T-cell (primary cell): ENCODE data around the gene DOCK4. TPM values are rescaled to one million over a fixed set of nuclear protein-coding genes. Genes with fewer than 3 reads are reported as not detected.

Source experiments
- ATAC-seq, 4 experiments: fragments of 200-7000 bp in 3 of 4; fragments of 150-1000 bp in 1 of 4; cut with Tn5 transposase; replicated peaks in 1 of 4; 1 replicate in 3 of 4; 2 replicates in 1 of 4; pipeline ENCODE4 v1.10.0; 2021; ENCODE audit warnings: moderate library complexity in 3 of 4, mild to moderate bottlenecking in 2 of 4, moderate number of reproducible peaks in 1 of 4
- CTCF ChIA-PET, 2 donors: fragments of 300-600 bp; sonication (Branson Sonifier 250); formaldehyde crosslinking; loops; one replicate each; lab custom pipeline; 2022; ENCODE audit warnings: antibody characterized with exemption in 2 of 2; lab: Charles Lee
- POLR2A ChIA-PET, 2 donors: fragments of 300-600 bp; sonication (Branson Sonifier 250); formaldehyde crosslinking; loops; one replicate each; lab custom pipeline; 2022; ENCODE audit warnings: antibody characterized with exemption in 2 of 2; lab: Charles Lee
- DNase-seq, 35 experiments: peaks; one replicate each; pipeline versions ENCODE4 v3.0.0 to v3.0.0-alpha.2; 2013 to 2023
- H3K27ac ChIP-seq: one replicate; pipeline ENCODE4 v1.5.1; 2013; ENCODE audit warnings: low read length
- H3K27me3 ChIP-seq, 2 experiments: replicated peaks in 1 of 2; 1 replicate in 1 of 2; 2 replicates in 1 of 2; pipeline versions ENCODE4 v1.6.1 to v1.7.0; 2013; ENCODE audit warnings: low read length in 1 of 2, mixed read lengths in 1 of 2; ENCODE audit not compliant: control insufficient read depth in 2 of 2, insufficient read depth in 2 of 2; ENCODE audit errors: extremely low read depth in 1 of 2
- H3K36me3 ChIP-seq, 2 donors: 1 replicate in 1 of 2; 2 replicates in 1 of 2; pipeline versions ENCODE4 v1.6.1 to v1.7.0; 2013; ENCODE audit warnings: low read length in 1 of 2; ENCODE audit not compliant: control insufficient read depth in 2 of 2, insufficient read depth in 1 of 2; ENCODE audit errors: extremely low read depth in 1 of 2
- H3K4me1 ChIP-seq, 2 experiments: 1 replicate in 1 of 2; 2 replicates in 1 of 2; pipeline versions ENCODE4 v1.6.1 to v1.7.0; 2013; ENCODE audit warnings: low read length in 2 of 2, mixed read lengths in 1 of 2; ENCODE audit not compliant: insufficient read depth in 2 of 2, control insufficient read depth in 1 of 2; ENCODE audit errors: extremely low read depth in 1 of 2
- H3K4me3 ChIP-seq, 2 donors: 1 replicate in 1 of 2; 2 replicates in 1 of 2; pipeline versions ENCODE4 v1.5.1 to v1.7.0; 2013; ENCODE audit warnings: mild to moderate bottlenecking in 2 of 2, low read length in 1 of 2, moderate library complexity in 1 of 2; ENCODE audit not compliant: control insufficient read depth in 1 of 2; ENCODE audit errors: extremely low read depth in 1 of 2
- H3K9me3 ChIP-seq: 2 replicates; pipeline ENCODE4 v1.7.0; 2013
- H3K27ac Mint-ChIP-seq, 2 donors: one replicate each; pipeline ENCODE4 v1.8.0; 2020 to 2021; ENCODE audit warnings: mild to moderate bottlenecking in 2 of 2, mixed read lengths in 2 of 2
- H3K27me3 Mint-ChIP-seq, 2 donors: one replicate each; pipeline ENCODE4 v1.8.0; 2021 to 2022; ENCODE audit warnings: mixed read lengths in 2 of 2
- H3K36me3 Mint-ChIP-seq: one replicate; pipeline ENCODE4 v1.8.0; 2021; ENCODE audit warnings: mixed read lengths
- H3K4me1 Mint-ChIP-seq, 3 donors: one replicate each; pipeline ENCODE4 v1.8.0; 2020 to 2022; ENCODE audit warnings: mixed read lengths in 3 of 3, mild to moderate bottlenecking in 1 of 3
- H3K4me3 Mint-ChIP-seq, 3 donors: one replicate each; pipeline ENCODE4 v1.8.0; 2020 to 2022; ENCODE audit warnings: mild to moderate bottlenecking in 3 of 3, mixed read lengths in 3 of 3, moderate library complexity in 3 of 3
- H3K9me3 Mint-ChIP-seq, 3 donors: one replicate each; pipeline ENCODE4 v1.8.0; 2020 to 2022; ENCODE audit warnings: mixed read lengths in 3 of 3
- WGBS: methylation state at CpG from one replicate; pipeline ENCODE4 v1.1.5; 2013; ENCODE audit warnings: missing lambda C conversion rate; ENCODE audit not compliant: insufficient coverage; 5-methylcytosine and 5-hydroxymethylcytosine counted together
- total RNA-seq, 35 experiments: library from RNA in 6 of 35; stranded (reverse) in 6 of 35; fragments of 120-200 nt in 1 of 35; gene quantifications; one replicate each; pipeline versions ENCODE4 v1.2.1 to v1.2.4 and lab custom pipeline; 2013 to 2026

DOCK4 gene
- total RNA-seq, 5 donors from 2014 or later (not counting 1 experiment from before 2014, with no cell fraction given): 0.35 to 1.4 (median 0.85) TPM

- no peak for DNase-seq
- no peak overlapping the region for H3K27ac Mint-ChIP-seq
- no peaks in the 10 kb centered on the region for H3K9me3 ChIP-seq
- H3K27ac ChIP-seq: no peak overlapping the region
- no peak for ATAC-seq
- H3K9me3 Mint-ChIP-seq: no peaks in the 10 kb centered on the region
- H3K4me3 ChIP-seq: no peak overlapping the region
- peaks cover 8 to 9% of the 10 kb centered on the region in 2 donors for H3K27me3 Mint-ChIP-seq
- no peaks in the 10 kb centered on the region for H3K36me3 ChIP-seq
- ChIA-PET POLR2A (no interaction called here), CTCF (no interaction called here)
- WGBS: 40% methylated on average over 1 of the region's 7 CpGs
- H3K4me3 Mint-ChIP-seq: no peak overlapping the region
- H3K36me3 Mint-ChIP-seq: no peaks in the 10 kb centered on the region
- no peaks in the 10 kb centered on the region for H3K4me1 ChIP-seq
- H3K4me1 Mint-ChIP-seq: no peaks in the 10 kb centered on the region
- no peaks in the 10 kb centered on the region for H3K27me3 ChIP-seq
Measured at GRCh38 chr7:112021379-112022044, 184.7 kb downstream of the DOCK4 start.

GRCh38 chr7:112020800-112021199 is 185.4 kb downstream of the DOCK4 start:
- peaks cover 6% of the 10 kb centered on the region in 2 donors for H3K27me3 Mint-ChIP-seq
- CTCF ChIA-PET: interaction anchor here in 1 of 2 donors (0.7 kb wide), 1 partner anchor 15 kb away, joined by 10 read pairs; no protein-coding TSS in a partner anchor
- Histone ChIP-seq H3K9me3 (no peaks in the 10 kb centered on the region), H3K4me1 (no peaks in the 10 kb centered on the region), H3K27me3 (no peaks in the 10 kb centered on the region), H3K36me3 (no peaks in the 10 kb centered on the region), H3K4me3 (no peak overlapping the region), H3K27ac (no peak overlapping the region)
- H3K36me3 Mint-ChIP-seq: no peaks in the 10 kb centered on the region
- POLR2A ChIA-PET: no interaction called here
- H3K4me3 Mint-ChIP-seq: no peak overlapping the region
- H3K4me1 Mint-ChIP-seq: no peaks in the 10 kb centered on the region
- no CpG with 5 or more reads among the region's 4 CpGs for WGBS
- no peaks in the 10 kb centered on the region for H3K9me3 Mint-ChIP-seq
- H3K27ac Mint-ChIP-seq: no peak overlapping the region
- no peak for DNase-seq
- ATAC-seq: no peak

- CTCF ChIA-PET: no interaction called here
- no peak for DNase-seq
Measured at GRCh38 chr7:112019932-112020331, 186.3 kb downstream of the DOCK4 start.

GRCh38 chr7:112018305-112019030 is 187.7 kb downstream of the DOCK4 start:
- Histone ChIP-seq H3K36me3 (no peaks in the 10 kb centered on the region), H3K9me3 (no peaks in the 10 kb centered on the region), H3K27me3 (no peaks in the 10 kb centered on the region), H3K27ac (no peak overlapping the region), H3K4me3 (no peak overlapping the region), H3K4me1 (no peaks in the 10 kb centered on the region)
- Mint-ChIP-seq H3K36me3 (no peaks in the 10 kb centered on the region), H3K4me1 (no peaks in the 10 kb centered on the region), H3K4me3 (no peak overlapping the region), H3K9me3 (no peaks in the 10 kb centered on the region), H3K27me3 (peaks cover 0 to 2% of the 10 kb centered on the region in 2 donors), H3K27ac (no peak overlapping the region)
- CTCF ChIA-PET: no interaction called here
- DNase-seq (no peak), ATAC-seq (no peak)
- POLR2A ChIA-PET: no interaction called here

More at GRCh38 chr7:112019932-112020331, 186.3 kb downstream of the DOCK4 start:
- Mint-ChIP-seq H3K4me3 (no peak overlapping the region), H3K4me1 (no peaks in the 10 kb centered on the region), H3K27me3 (no peaks in the 10 kb centered on the region), H3K36me3 (no peaks in the 10 kb centered on the region), H3K27ac (no peak overlapping the region), H3K9me3 (no peaks in the 10 kb centered on the region)
- no CpG with 5 or more reads among the region's 1 CpG for WGBS
- Histone ChIP-seq H3K36me3 (no peaks in the 10 kb centered on the region), H3K9me3 (no peaks in the 10 kb centered on the region), H3K27ac (no peak overlapping the region), H3K4me3 (no peak overlapping the region), H3K27me3 (no peaks in the 10 kb centered on the region), H3K4me1 (no peaks in the 10 kb centered on the region)
- POLR2A ChIA-PET: no interaction called here
- no peak for ATAC-seq

GRCh38 chr7:112015146-112015545 is 191.1 kb downstream of the DOCK4 start:
- peaks cover 0 to 4% of the 10 kb centered on the region in 2 donors for H3K27me3 Mint-ChIP-seq
- no peak overlapping the region for H3K27ac ChIP-seq
- no peaks in the 10 kb centered on the region for H3K9me3 Mint-ChIP-seq
- POLR2A ChIA-PET: no interaction called here
- no peaks in the 10 kb centered on the region for H3K9me3 ChIP-seq
- no peak overlapping the region for H3K4me3 Mint-ChIP-seq
- H3K27ac Mint-ChIP-seq: no peak overlapping the region
- no peaks in the 10 kb centered on the region for H3K27me3 ChIP-seq
- DNase-seq (no peak), ATAC-seq (no peak)
- no peaks in the 10 kb centered on the region for H3K36me3 ChIP-seq
- 100% methylated on average over 1 of the region's 3 CpGs for WGBS
- CTCF ChIA-PET: no interaction called here
- no peaks in the 10 kb centered on the region for H3K36me3 Mint-ChIP-seq
- H3K4me1 Mint-ChIP-seq: no peaks in the 10 kb centered on the region
- no peak overlapping the region for H3K4me3 ChIP-seq
- H3K4me1 ChIP-seq: no peaks in the 10 kb centered on the region

GRCh38 chr7:112014347-112014746 is 191.9 kb downstream of the DOCK4 start:
- H3K9me3 Mint-ChIP-seq: no peaks in the 10 kb centered on the region
- peaks cover 0 to 4% of the 10 kb centered on the region in 2 donors for H3K27me3 Mint-ChIP-seq
- H3K36me3 ChIP-seq: no peaks in the 10 kb centered on the region
- H3K27ac Mint-ChIP-seq: no peak overlapping the region
- no peaks in the 10 kb centered on the region for H3K9me3 ChIP-seq
- 100% methylated on average over 1 of the region's 1 CpG for WGBS
- no peak overlapping the region for H3K27ac ChIP-seq
- DNase-seq (no peak), ATAC-seq (no peak)
- no peaks in the 10 kb centered on the region for H3K27me3 ChIP-seq
- no peak overlapping the region for H3K4me3 ChIP-seq
- H3K4me3 Mint-ChIP-seq: no peak overlapping the region
- H3K36me3 Mint-ChIP-seq: no peaks in the 10 kb centered on the region
- ChIA-PET POLR2A (no interaction called here), CTCF (no interaction called here)
- H3K4me1 ChIP-seq: no peaks in the 10 kb centered on the region
- H3K4me1 Mint-ChIP-seq: no peaks in the 10 kb centered on the region
